OCI-LY1 (cell line): ENCODE measurements around the gene PLCE1.

Source experiments
- H2AFZ ChIP-seq: fragments of 200-600 bp; sonication (generic), shearing (Covaris generic); 2 replicates; pipeline ENCODE4 v1.6.0; 2014; ENCODE audit warnings: antibody characterized with exemption, mild to moderate bottlenecking, low read length
- H3F3A ChIP-seq: fragments of 200-600 bp; sonication (generic), shearing (Covaris generic); 2 replicates; pipeline ENCODE4 v1.6.0; 2014; ENCODE audit warnings: mild to moderate bottlenecking, antibody characterized with exemption, low read length, moderate library complexity; ENCODE audit not compliant: insufficient read depth
- H3K27ac ChIP-seq: fragments of 200-600 bp; sonication (generic); 2 replicates; pipeline ENCODE4 v1.5.1; 2014; ENCODE audit warnings: low read length, mixed run types, mild to moderate bottlenecking, low read depth; ENCODE audit not compliant: poor library complexity, severe bottlenecking
- H3K27me3 ChIP-seq: fragments of 200-600 bp; sonication (generic); 2 replicates; pipeline ENCODE4 v1.6.0; 2014; ENCODE audit warnings: antibody characterized with exemption, mild to moderate bottlenecking, low read length, moderate library complexity; ENCODE audit not compliant: insufficient read depth
- H3K36me3 ChIP-seq: fragments of 200-600 bp; sonication (generic); 2 replicates; pipeline ENCODE4 v1.6.1; 2014; ENCODE audit warnings: mild to moderate bottlenecking, antibody characterized with exemption, low read length, moderate library complexity, mixed read lengths; ENCODE audit not compliant: insufficient read depth
- H3K4me1 ChIP-seq: fragments of 200-600 bp; sonication (generic); 2 replicates; pipeline ENCODE4 v1.5.1; 2014; ENCODE audit warnings: mild to moderate bottlenecking, low read length, moderate library complexity; ENCODE audit not compliant: insufficient read depth, severe bottlenecking
- H3K4me2 ChIP-seq: fragments of 200-600 bp; sonication (generic), shearing (Covaris generic); 2 replicates; pipeline ENCODE4 v1.6.1; 2014; ENCODE audit warnings: low read length
- H3K4me3 ChIP-seq: fragments of 200-600 bp; sonication (generic); 2 replicates; pipeline ENCODE4 v1.5.1; 2014; ENCODE audit warnings: low read length, low read depth, mild to moderate bottlenecking, mixed read lengths; ENCODE audit not compliant: poor library complexity, severe bottlenecking
- H3K79me2 ChIP-seq: fragments of 200-600 bp; shearing (Covaris generic); 2 replicates; pipeline ENCODE4 v1.6.1; 2016; ENCODE audit warnings: mixed run types, low read length, mixed read lengths; ENCODE audit not compliant: insufficient read depth
- H3K9ac ChIP-seq: fragments of 200-600 bp; sonication (generic), shearing (Covaris generic); 2 replicates; pipeline ENCODE4 v1.6.1; 2014; ENCODE audit warnings: mild to moderate bottlenecking, low read length, mixed read lengths
- H3K9me2 ChIP-seq: fragments of 200-600 bp; sonication (generic), shearing (Covaris generic); 2 replicates; pipeline ENCODE4 v1.6.1; 2014; ENCODE audit warnings: low read depth, mild to moderate bottlenecking, low read length, mixed read lengths
- H3K9me3 ChIP-seq: fragments of 200-600 bp; shearing (Covaris generic); 2 replicates; pipeline ENCODE4 v1.6.1; 2014; ENCODE audit warnings: low read length, mixed read lengths
- H4K20me1 ChIP-seq: fragments of 200-600 bp; sonication (generic), shearing (Covaris generic); 2 replicates; pipeline ENCODE4 v1.6.0; 2016; ENCODE audit warnings: mild to moderate bottlenecking, low read length; ENCODE audit not compliant: insufficient read depth
- EZH2 ChIP-seq: fragments of 200-600 bp; sonication (generic), shearing (Covaris generic); IDR thresholded peaks from 2 replicates; pipeline ENCODE4 v1.8.0; 2017; ENCODE audit warnings: borderline replicate concordance, mixed run types, mild to moderate bottlenecking, antibody characterized with exemption, low read length, moderate library complexity, mixed read lengths
- TF ChIP-seq, protein P1 (sequence below): fragments of 200-600 bp; sonication (generic), shearing (Covaris generic); IDR thresholded peaks from 2 replicates; pipeline ENCODE4 v1.5.1; 2017; ENCODE audit warnings: mild to moderate bottlenecking, antibody characterized with exemption, low read length, moderate library complexity, mixed read lengths

PLCE1 gene

GRCh38 chr10:93995182-93995581 lies 1.5 kb downstream of the PLCE1 start:
- no peak overlapping the region for H3K4me2 ChIP-seq
- no peaks in the 10 kb centered on the region for H3K9me2 ChIP-seq
- no peaks in the 10 kb centered on the region for H4K20me1 ChIP-seq
- H3K27ac ChIP-seq, result no peak overlapping the region
- no peak overlapping the region for H2AFZ ChIP-seq
- no peak overlapping the region for H3K9ac ChIP-seq
- TF ChIP-seq, protein P1, sequence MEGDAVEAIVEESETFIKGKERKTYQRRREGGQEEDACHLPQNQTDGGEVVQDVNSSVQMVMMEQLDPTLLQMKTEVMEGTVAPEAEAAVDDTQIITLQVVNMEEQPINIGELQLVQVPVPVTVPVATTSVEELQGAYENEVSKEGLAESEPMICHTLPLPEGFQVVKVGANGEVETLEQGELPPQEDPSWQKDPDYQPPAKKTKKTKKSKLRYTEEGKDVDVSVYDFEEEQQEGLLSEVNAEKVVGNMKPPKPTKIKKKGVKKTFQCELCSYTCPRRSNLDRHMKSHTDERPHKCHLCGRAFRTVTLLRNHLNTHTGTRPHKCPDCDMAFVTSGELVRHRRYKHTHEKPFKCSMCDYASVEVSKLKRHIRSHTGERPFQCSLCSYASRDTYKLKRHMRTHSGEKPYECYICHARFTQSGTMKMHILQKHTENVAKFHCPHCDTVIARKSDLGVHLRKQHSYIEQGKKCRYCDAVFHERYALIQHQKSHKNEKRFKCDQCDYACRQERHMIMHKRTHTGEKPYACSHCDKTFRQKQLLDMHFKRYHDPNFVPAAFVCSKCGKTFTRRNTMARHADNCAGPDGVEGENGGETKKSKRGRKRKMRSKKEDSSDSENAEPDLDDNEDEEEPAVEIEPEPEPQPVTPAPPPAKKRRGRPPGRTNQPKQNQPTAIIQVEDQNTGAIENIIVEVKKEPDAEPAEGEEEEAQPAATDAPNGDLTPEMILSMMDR, result no peak
- TF ChIP-seq EZH2, result no peak
- H3K9me3 ChIP-seq, result no peaks in the 10 kb centered on the region
- H3F3A ChIP-seq, result no peaks in the 10 kb centered on the region
- H3K36me3 ChIP-seq, result no peaks in the 10 kb centered on the region
- H3K27me3 ChIP-seq, result no peaks in the 10 kb centered on the region
- no peaks in the 10 kb centered on the region for H3K79me2 ChIP-seq
- H3K4me3 ChIP-seq, result no peak overlapping the region
- H3K4me1 ChIP-seq, result no peaks in the 10 kb centered on the region

GRCh38 chr10:93995598-93996271 lies 2.0 kb downstream of the PLCE1 start:
- no peak overlapping the region for H3K27ac ChIP-seq
- no peaks in the 10 kb centered on the region for H3K4me1 ChIP-seq

DNA sequence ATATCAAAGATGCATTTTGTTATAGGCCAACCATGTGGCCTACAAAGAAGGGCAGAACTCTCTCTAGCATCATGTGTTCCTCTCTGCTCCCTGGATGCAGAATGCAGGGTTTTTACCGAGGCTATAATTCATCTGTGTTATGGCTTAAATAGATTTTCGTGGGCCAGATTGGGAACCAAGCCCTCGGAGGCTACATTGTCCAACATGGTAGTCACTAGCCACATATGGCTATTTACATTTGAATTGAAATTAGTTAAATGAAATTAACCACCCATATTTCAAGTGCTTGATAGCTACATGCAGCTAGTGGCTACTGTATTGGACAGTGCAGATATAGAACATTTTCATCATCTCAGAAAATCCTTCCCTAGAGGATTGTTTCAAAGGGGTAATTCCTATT lies 2.8 kb downstream of the PLCE1 start:
- no peak overlapping the region for H3K9ac ChIP-seq
- no peaks in the 10 kb centered on the region for H3K27me3 ChIP-seq
- H3K4me3 ChIP-seq, result no peak overlapping the region
- no peaks in the 10 kb centered on the region for H3K36me3 ChIP-seq
- no peaks in the 10 kb centered on the region for H3K9me3 ChIP-seq
- no peak overlapping the region for H3K27ac ChIP-seq
- no peaks in the 10 kb centered on the region for H3K79me2 ChIP-seq
- no peak overlapping the region for H3K4me2 ChIP-seq
- H4K20me1 ChIP-seq, result no peaks in the 10 kb centered on the region
- TF ChIP-seq, protein P1, result no peak
- no peak for TF ChIP-seq EZH2
- no peaks in the 10 kb centered on the region for H3K4me1 ChIP-seq
- H3F3A ChIP-seq, result no peaks in the 10 kb centered on the region
- no peak overlapping the region for H2AFZ ChIP-seq
- no peaks in the 10 kb centered on the region for H3K9me2 ChIP-seq

More at GRCh38 chr10:93995598-93996271, 2.0 kb downstream of the PLCE1 start:
- Histone ChIP-seq H3K9ac (no peak overlapping the region), H3K4me2 (no peak overlapping the region), H3K9me2 (no peaks in the 10 kb centered on the region), H3F3A (no peaks in the 10 kb centered on the region), H3K4me3 (no peak overlapping the region), H2AFZ (no peak overlapping the region), H3K79me2 (no peaks in the 10 kb centered on the region), H3K36me3 (no peaks in the 10 kb centered on the region), H3K27me3 (no peaks in the 10 kb centered on the region), H3K9me3 (no peaks in the 10 kb centered on the region), H4K20me1 (no peaks in the 10 kb centered on the region)
- no peak for TF ChIP-seq EZH2
- TF ChIP-seq, protein P1, result no peak
